IgD-negative memory B cell (primary cell): ENCODE results near the gene BPHL. TPM values are rescaled to one million over a fixed set of nuclear protein-coding genes. Genes with fewer than 3 reads are reported as not detected.
"Not testable (repeated sequence)": the region's sequence is repeated elsewhere in the genome, so short reads cannot be mapped to it uniquely, and the experiment has no call there.

Experiments
- H3K27ac Mint-ChIP-seq, 3 donors: one replicate each; pipeline ENCODE4 v1.8.0; 2020 to 2022; ENCODE audit warnings: mild to moderate bottlenecking in 3 of 3, mixed read lengths in 3 of 3, moderate library complexity in 1 of 3
- H3K27me3 Mint-ChIP-seq: one replicate; pipeline ENCODE4 v1.8.0; 2021; ENCODE audit warnings: mixed read lengths
- H3K36me3 Mint-ChIP-seq: one replicate; pipeline ENCODE4 v1.8.0; 2020; ENCODE audit warnings: mild to moderate bottlenecking, mixed read lengths
- H3K4me1 Mint-ChIP-seq, 3 donors: one replicate each; pipeline ENCODE4 v1.8.0; 2020 to 2022; ENCODE audit warnings: mixed read lengths in 3 of 3, mild to moderate bottlenecking in 1 of 3
- H3K4me3 Mint-ChIP-seq, 4 donors: one replicate each; pipeline ENCODE4 v1.8.0; 2020 to 2022; ENCODE audit warnings: mild to moderate bottlenecking in 4 of 4, mixed read lengths in 4 of 4, moderate library complexity in 3 of 4
- H3K9me3 Mint-ChIP-seq, 3 donors: one replicate each; pipeline ENCODE4 v1.8.0; 2020 to 2021; ENCODE audit warnings: mixed read lengths in 3 of 3, mild to moderate bottlenecking in 1 of 3
- polyA plus RNA-seq: library from polyadenylated mRNA; unstranded; fragments of 300-500 nt; fragmentation: Illumina TruSeq; gene quantifications from one replicate; pipeline ENCODE4 v1.2.3, GENCODE V29; 2021

Gene BPHL
- 17.3 TPM for polyA plus RNA-seq

DNA sequence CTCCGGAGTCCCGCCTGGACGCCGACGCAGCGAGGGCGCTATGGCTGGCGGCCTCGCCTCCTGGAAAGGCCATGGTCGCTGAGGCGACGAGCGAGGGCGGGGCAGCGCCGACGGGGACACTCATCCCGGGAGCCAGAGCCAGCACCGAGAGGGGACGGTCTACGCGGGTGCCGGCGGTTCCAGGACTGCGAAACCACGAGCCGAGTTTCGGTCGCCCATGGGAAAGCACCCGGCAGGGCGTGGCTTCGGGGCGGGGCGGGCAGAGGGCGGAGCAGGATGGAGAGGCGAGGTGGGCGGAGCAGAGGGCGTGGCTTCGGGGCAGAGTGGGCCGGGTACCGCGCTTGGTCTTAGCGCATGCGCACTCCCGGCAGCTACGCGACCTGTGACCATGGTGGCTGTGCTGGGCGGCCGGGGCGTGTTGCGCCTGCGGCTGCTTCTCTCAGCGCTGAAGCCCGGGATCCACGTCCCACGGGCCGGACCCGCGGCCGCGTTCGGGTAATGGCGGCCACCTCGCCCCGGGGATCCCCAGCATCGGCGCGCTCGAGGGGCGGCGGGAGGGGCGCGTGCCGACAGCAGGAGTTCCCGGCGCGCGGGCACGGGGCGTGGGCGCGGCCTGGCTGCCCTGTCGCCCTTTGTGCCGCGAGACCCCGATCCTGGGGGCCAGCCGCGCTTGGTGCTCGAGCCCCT, at the start of gene BPHL:
TSS of gene BPHL (plus strand) at position 359 of the 687 bp plus-strand sequence. CDS start at position 389, 30 bp downstream.
- H3K4me1 Mint-ChIP-seq = peaks cover 0 to 20% (median 14%) of the 10 kb centered on the region in 3 donors
- peak within 1 kb of the TSS; percentile 85 to 98 (median 93) for H3K27ac Mint-ChIP-seq
- H3K36me3 Mint-ChIP-seq = peaks cover 6% of the 10 kb centered on the region
- no peaks in the 10 kb centered on the region for H3K9me3 Mint-ChIP-seq
- no peaks in the 10 kb centered on the region for H3K27me3 Mint-ChIP-seq
- H3K4me3 Mint-ChIP-seq = peak within 1 kb of the TSS; percentile 86 to 97 (median 92)

DNA sequence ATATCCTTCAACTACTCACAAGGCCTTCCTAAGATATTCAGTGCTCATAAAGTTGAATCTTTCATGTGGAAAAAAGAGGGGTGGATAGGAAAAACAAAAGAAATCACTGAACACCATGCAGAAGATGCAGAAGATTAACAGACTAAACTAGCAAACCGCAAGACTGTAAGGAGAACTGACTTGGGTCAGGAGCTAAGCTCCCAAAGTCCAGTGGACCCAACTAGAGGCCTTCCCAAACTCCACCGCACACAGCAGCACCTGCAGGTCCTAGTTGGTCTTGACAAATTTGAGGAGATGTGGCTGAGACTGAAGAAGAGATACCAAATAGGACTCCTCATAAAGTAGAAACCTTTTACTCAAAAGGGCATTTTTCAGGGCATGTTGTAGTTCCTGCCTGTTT, 46.9 kb upstream of the BPHL start:
- Mint-ChIP-seq H3K4me3 (peak overlapping the region in 1 of 4 donors; percentile 79), H3K9me3 (no peaks in the 10 kb centered on the region), H3K27ac (peak overlapping the region in 1 of 3 donors; percentile 69), H3K27me3 (peaks cover 2% of the 10 kb centered on the region), H3K4me1 (peaks cover 38 to 47% (median 44%) of the 10 kb centered on the region in 3 donors), H3K36me3 (peaks cover 5% of the 10 kb centered on the region)

DNA sequence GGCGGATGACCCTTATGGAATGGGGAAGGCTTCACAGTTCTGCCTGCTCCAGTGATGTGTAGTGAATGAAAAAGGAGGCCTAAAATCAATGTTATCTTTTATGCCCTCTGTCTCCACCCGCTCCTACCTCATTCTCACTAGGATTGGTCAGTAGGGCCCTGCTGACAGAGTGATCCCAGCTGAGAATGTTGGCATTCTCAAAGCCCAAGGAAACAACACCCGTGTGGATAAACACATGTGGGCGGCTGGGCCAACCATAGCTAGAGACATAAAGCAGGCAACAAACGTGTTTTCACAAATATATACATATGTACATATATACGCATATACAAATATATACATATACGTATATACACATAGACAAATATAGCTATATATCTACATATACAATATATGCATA, 45.7 kb upstream of the BPHL start:
- Mint-ChIP-seq H3K36me3 (peaks cover 8% of the 10 kb centered on the region), H3K4me1 (peaks cover 32 to 47% (median 44%) of the 10 kb centered on the region in 3 donors), H3K9me3 (no peaks in the 10 kb centered on the region), H3K4me3 (no peak overlapping the region), H3K27me3 (peaks cover 2% of the 10 kb centered on the region), H3K27ac (no peak overlapping the region)

DNA sequence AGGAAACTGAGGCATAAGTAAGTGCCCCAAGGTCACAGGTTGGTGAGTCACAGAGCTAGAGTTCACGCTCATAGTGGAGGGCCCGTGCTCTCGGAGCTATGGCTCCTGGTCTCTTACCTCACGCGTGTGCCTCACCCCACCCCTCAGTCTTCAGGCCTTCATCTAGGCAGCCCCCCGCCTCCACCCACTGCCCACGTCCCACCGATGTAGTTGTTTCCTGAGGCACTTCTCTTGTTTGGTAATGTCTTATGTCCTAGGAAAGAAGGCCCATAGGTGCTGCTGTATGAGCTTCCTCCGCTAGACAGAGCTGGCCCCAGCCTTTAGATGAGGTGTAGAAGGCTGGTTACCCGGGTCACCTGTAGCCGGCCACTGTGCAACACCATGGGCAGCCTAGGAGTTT, 45.1 kb upstream of the BPHL start:
- Mint-ChIP-seq H3K4me3 (no peak overlapping the region), H3K4me1 (peaks cover 30 to 45% (median 39%) of the 10 kb centered on the region in 3 donors), H3K36me3 (peaks cover 13% of the 10 kb centered on the region), H3K9me3 (no peaks in the 10 kb centered on the region), H3K27me3 (peaks cover 2% of the 10 kb centered on the region), H3K27ac (no peak overlapping the region)

DNA sequence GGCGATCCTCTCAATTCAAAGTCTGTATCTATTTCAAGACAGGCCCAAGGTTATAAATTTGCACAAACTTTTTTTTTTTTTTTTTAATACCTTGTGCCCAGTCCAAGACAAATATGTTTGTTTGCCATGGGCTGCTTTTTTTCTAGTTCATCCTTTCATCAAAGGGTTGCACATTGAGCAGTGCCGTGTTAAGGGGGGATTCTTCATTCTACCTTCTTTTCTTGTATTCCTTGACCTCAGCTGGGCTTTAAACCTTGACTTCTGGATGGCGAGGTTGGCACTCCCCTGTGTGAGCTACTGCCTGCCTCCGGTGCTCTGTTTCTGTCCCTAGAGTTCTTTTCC, 42.8 kb upstream of the BPHL start:
- Mint-ChIP-seq H3K9me3 (no peaks in the 10 kb centered on the region), H3K4me3 (peak overlapping the region in 2 of 4 donors; percentile 25 to 42), H3K27me3 (peaks cover 2% of the 10 kb centered on the region), H3K4me1 (peaks cover 24 to 38% (median 28%) of the 10 kb centered on the region in 3 donors), H3K36me3 (peaks cover 16% of the 10 kb centered on the region), H3K27ac (peak overlapping the region in 2 of 3 donors; percentile 33 to 49)

DNA sequence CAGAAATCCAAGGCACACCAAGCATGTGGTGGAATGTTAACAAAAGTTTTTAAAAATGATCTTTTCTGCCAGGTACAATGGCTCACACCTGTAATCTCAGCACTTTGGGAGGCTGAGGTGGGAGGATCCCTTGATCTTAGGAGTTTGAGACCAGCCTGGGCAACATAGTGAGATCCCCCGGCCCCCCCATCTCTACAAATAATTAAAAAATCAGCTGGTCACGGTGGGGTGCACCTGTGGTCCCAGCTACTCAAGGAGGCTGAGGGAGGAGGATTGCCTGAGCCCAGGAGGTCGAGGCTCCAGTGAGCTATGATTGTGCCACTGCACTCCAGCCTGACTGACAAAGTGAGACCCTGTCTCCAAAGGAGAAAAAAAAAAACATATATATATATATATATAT, 42.2 kb upstream of the BPHL start:
- H3K36me3 Mint-ChIP-seq = peaks cover 17% of the 10 kb centered on the region
- H3K27ac Mint-ChIP-seq = no peak overlapping the region
- peaks cover 2% of the 10 kb centered on the region for H3K27me3 Mint-ChIP-seq
- H3K4me3 Mint-ChIP-seq = no peak overlapping the region
- no peaks in the 10 kb centered on the region for H3K9me3 Mint-ChIP-seq
- H3K4me1 Mint-ChIP-seq = peaks cover 24 to 35% (median 25%) of the 10 kb centered on the region in 3 donors

DNA sequence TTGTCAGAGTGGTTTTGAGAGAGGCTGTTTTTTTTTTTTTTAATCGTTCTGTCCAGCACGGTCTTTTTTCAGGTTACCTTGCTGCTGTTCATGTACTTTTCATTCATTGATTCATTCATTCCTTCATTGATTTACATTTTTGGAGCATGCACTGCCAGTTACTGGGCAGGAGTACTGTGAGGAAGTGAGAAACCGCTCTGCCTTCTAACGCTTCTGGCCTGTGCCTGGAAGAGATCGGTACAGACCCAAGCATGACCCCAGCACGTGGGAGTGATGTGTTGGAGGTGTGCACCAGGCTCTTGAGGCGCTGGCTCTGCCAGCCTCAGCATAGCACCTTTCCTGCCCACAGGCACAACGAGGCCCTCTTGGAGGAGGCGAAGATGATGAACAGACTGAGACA, 41.1 kb upstream of the BPHL start:
- peak overlapping the region in 1 of 3 donors; percentile 73 for H3K27ac Mint-ChIP-seq
- no peak overlapping the region for H3K4me3 Mint-ChIP-seq

DNA sequence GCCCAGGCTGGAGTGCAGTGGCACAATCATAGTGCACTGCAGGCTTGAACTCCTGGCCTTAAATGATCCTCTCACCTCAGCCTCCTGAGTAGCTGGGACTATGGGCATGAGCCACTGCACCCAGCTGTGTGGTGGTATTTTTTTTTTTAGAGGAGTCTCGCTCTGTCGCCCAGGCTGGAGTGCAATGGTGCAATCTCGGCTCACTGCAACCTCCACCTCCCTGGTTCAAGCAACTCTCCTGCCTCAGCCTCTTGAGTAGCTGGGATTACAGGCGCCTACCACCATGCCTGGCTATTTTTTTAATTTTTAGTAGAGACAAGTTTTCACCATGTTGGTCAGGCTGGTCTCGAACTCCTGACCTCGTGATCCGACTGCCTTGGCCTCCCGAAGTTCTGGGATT, 39.6 kb upstream of the BPHL start:
- Mint-ChIP-seq H3K4me1 (peaks cover 15 to 24% (median 17%) of the 10 kb centered on the region in 3 donors), H3K4me3 (peak overlapping the region in 1 of 4 donors; percentile 17), H3K36me3 (peaks cover 15% of the 10 kb centered on the region)
- H3K27me3 Mint-ChIP-seq, H3K27ac Mint-ChIP-seq, H3K9me3 Mint-ChIP-seq: not testable (repeated sequence)

More for the DNA sequence above, 41.1 kb upstream of the BPHL start:
- peaks cover 2% of the 10 kb centered on the region for H3K27me3 Mint-ChIP-seq
- H3K9me3 Mint-ChIP-seq = no peaks in the 10 kb centered on the region
- H3K4me1 Mint-ChIP-seq = peaks cover 20 to 29% (median 21%) of the 10 kb centered on the region in 3 donors
- H3K36me3 Mint-ChIP-seq = peaks cover 19% of the 10 kb centered on the region

DNA sequence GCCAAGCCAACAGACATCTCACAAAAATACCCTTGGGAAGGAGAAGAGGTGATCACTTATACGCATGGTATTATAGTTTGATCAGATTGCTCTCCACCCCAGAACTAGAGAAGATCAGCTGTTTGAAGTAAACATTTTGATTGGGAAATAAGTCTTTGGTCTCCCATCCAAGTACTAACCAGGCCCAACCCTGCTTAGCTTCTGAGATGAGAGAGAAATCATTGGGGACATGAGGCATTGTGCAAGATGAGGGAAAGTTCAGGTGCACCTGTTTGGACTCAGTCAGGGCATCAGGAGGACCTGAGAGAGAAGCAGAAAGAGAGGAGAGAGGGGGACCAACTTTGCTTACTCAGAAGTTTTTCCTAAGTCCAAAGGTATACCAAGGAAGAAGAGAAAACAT, 38.8 kb upstream of the BPHL start:
- Mint-ChIP-seq H3K27me3 (peaks cover 2% of the 10 kb centered on the region), H3K9me3 (no peaks in the 10 kb centered on the region), H3K36me3 (peaks cover 18% of the 10 kb centered on the region), H3K27ac (no peak overlapping the region), H3K4me1 (peaks cover 12 to 20% (median 14%) of the 10 kb centered on the region in 3 donors), H3K4me3 (no peak overlapping the region)

DNA sequence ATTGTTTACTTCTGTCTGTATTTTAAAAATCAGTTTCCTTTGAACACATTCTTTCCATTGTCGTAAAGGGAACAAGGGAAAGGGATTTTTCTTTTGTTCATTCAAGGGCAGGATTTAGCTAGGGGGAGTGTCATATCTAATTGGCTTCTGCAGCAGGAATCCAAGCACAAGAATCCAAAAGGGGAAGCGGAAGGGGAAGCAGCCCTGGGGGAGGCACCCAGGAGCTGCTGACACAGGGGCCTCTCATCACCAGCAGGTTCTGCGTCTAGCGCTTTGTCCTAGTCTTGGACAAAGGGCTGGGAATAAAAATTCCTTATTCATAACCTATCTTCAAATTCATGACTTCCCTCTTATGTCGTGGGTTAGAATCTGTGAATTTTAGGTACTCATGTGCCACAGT, 36.6 kb upstream of the BPHL start:
- Mint-ChIP-seq H3K36me3 (peaks cover 24% of the 10 kb centered on the region), H3K4me1 (peaks cover 0 to 5% (median 1%) of the 10 kb centered on the region in 3 donors), H3K4me3 (no peak overlapping the region), H3K27ac (no peak overlapping the region), H3K9me3 (peaks cover 0 to 4% (median 0%) of the 10 kb centered on the region in 3 donors), H3K27me3 (no peaks in the 10 kb centered on the region)

DNA sequence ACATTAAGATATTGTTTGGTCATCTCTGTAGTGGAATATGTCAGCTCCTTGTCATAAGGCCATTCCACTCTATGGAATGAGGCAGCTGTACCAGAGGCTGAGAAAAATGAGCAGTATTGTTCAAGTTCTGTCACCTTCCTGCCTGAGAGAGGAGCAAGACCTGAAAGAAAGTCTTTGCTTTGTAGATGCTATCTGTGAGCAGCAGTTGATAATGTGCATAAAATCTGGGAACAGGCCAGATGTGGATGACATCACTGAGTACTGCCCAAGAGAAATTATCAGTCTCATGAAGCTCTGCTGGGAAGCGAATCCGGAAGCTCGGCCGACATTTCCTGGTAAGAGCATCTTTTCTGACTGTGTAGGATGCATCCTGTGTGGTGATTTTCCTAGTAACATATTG, 33.4 kb upstream of the BPHL start:
- H3K4me3 Mint-ChIP-seq = no peak overlapping the region

DNA sequence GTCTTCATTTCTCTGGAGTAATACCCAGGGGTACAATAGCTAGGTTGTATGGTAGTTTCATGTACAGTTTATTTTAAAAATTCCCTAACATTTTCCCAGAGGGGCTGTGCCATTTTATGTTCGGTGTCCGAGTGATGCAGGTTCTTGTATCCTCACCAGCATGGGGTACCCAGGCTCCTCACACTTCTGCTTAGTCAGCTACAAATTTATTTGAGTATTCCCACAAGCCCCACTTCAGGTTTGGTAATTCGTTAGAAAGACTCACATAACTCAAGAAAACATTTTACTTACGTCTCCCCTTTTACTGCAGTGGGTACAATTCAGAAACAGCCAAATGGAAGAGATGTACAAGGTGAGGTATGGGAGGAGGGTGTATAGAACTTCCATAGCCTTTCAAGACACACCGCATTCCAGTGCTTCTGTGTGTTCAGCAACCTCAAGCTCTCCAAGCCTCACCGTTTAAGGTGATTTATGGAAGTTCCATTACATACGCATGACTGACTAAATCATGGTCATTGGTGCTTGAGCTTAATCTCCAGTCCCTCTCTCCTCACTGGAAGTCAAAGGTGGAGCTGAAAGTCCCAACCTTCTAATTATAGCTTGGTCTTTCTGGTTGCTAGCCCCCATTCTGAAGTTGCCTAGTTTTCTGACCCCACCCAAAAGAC, 32.1 kb upstream of the BPHL start:
- H3K36me3 Mint-ChIP-seq = peaks cover 17% of the 10 kb centered on the region

More for the DNA sequence above, 33.4 kb upstream of the BPHL start:
- H3K9me3 Mint-ChIP-seq = peaks cover 0 to 4% (median 0%) of the 10 kb centered on the region in 3 donors
- H3K36me3 Mint-ChIP-seq = peaks cover 18% of the 10 kb centered on the region
- no peak overlapping the region for H3K27ac Mint-ChIP-seq
- no peaks in the 10 kb centered on the region for H3K27me3 Mint-ChIP-seq
- peaks cover 0 to 1% (median 0%) of the 10 kb centered on the region in 3 donors for H3K4me1 Mint-ChIP-seq

DNA sequence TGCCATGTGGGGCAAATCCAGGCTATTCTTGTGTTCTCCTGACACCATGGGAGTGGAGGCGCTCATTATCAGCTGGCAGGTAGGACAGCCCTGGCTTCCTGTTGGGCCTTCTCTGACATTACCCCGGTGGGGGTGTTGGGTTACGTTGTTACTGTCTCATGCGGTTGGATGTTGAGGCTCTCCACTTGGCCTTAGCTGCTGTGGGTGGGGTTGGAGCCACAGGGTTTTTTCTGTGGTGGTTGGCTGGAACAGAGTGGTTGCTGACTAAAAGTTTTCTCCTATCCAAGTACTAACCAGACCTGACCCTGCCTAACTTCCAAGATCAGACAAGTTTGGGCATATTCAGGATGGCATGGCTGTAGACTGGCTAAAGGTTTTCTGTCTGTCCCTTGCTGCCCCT, 30.1 kb upstream of the BPHL start:
- H3K9me3 Mint-ChIP-seq = peaks cover 0 to 4% (median 0%) of the 10 kb centered on the region in 3 donors
- H3K27ac Mint-ChIP-seq = no peak overlapping the region
- H3K36me3 Mint-ChIP-seq = peaks cover 15% of the 10 kb centered on the region
- H3K4me3 Mint-ChIP-seq = no peak overlapping the region
- peaks cover 0 to 1% (median 0%) of the 10 kb centered on the region in 3 donors for H3K4me1 Mint-ChIP-seq
- no peaks in the 10 kb centered on the region for H3K27me3 Mint-ChIP-seq

More for the DNA sequence above, 32.1 kb upstream of the BPHL start:
- Mint-ChIP-seq H3K4me3 (no peak overlapping the region), H3K4me1 (peaks cover 0 to 1% (median 0%) of the 10 kb centered on the region in 3 donors), H3K27me3 (no peaks in the 10 kb centered on the region), H3K27ac (no peak overlapping the region), H3K9me3 (peaks cover 0 to 4% (median 0%) of the 10 kb centered on the region in 3 donors)

DNA sequence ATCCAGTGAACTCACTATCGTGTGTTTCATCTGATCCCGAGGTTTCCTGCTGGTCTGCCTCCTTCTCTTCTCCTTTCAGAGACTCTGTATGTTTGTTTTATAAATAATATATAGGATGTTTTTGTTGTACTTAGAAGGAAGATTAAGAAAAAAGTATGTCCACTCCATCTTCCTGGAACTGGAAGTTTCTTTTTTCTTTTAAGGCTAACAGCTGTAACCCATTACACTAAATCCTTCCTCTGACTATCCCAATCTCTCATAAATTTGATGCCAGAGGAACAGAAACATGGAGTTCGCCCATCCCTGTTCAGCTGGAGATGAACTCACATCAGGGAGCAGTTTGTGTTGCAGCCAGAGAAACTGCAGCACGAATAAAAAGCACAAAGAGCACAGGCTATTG, 29.5 kb upstream of the BPHL start:
- Mint-ChIP-seq H3K36me3 (peaks cover 16% of the 10 kb centered on the region), H3K27me3 (no peaks in the 10 kb centered on the region), H3K9me3 (peaks cover 0 to 4% (median 0%) of the 10 kb centered on the region in 3 donors), H3K4me1 (peaks cover 0 to 1% (median 0%) of the 10 kb centered on the region in 3 donors), H3K4me3 (no peak overlapping the region), H3K27ac (no peak overlapping the region)

DNA sequence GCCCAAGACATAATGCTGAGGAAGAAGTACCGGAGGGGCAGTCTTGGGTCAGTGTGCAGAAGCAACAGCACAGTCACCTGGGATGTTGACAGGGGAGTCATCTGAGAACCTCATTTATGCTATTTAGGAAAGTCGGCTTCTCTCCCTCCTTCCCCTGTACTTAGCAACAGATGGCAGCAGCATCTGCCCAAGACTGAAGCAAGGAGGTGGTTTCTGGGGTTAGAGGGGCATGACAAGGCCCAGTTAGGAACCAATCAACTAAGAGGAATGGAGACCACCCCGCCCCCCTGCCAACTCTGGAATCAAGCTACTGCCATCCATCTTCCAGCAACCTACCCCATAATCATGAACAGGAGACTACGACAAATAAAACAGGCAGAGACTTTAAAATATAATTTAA, 28.5 kb upstream of the BPHL start:
- Mint-ChIP-seq H3K4me1 (peaks cover 0 to 1% (median 0%) of the 10 kb centered on the region in 3 donors), H3K36me3 (peaks cover 15% of the 10 kb centered on the region), H3K9me3 (peaks cover 0 to 4% (median 0%) of the 10 kb centered on the region in 3 donors), H3K27ac (peak overlapping the region in 2 of 3 donors; percentile 27 to 83), H3K27me3 (no peaks in the 10 kb centered on the region), H3K4me3 (no peak overlapping the region)
